Measurements from ENCODE around the gene C9orf72. TPM values are rescaled to one million over a fixed set of nuclear protein-coding genes. Genes with fewer than 3 reads are reported as not detected.

Gene C9orf72
- total and polyA plus RNA-seq, 2 of the 4 experiments (the other 2 are of a cell fraction): 2.0 to 3.4 TPM

GRCh38 chr9:27518809-27519208 is 54.5 kb downstream of the C9orf72 start:
- Histone ChIP-seq H3K4ac (ENCODE audit: low read depth, low read length) (no peak overlapping the region), H4K91ac (ENCODE audit: insufficient read depth, low read depth, low read length) (no peak overlapping the region), H3K4me3 (ENCODE audit: insufficient read depth, low read depth, low read length) (no peak overlapping the region), H3K14ac (replicated peaks; ENCODE audit: low read depth, low read length) (no peak overlapping the region), H2AFZ (replicated peaks; ENCODE audit: low read length, poor library complexity) (no peak overlapping the region), H3K79me1 (ENCODE audit: low read depth in 1 of 2, low read length in 2 of 2) (no peaks in the 10 kb centered on the region), H2BK120ac (ENCODE audit: low read depth, low read length) (no peak overlapping the region), H3K36me3 (ENCODE audit: control insufficient read depth, insufficient read depth, low read length) (no peaks in the 10 kb centered on the region), H2BK20ac (ENCODE audit: low read depth, low read length) (no peak overlapping the region), H3K9me3 (ENCODE audit: control insufficient read depth, insufficient read depth, low read length) (no peaks in the 10 kb centered on the region), H3K4me2 (ENCODE audit: low read depth, low read length) (no peak overlapping the region), H3K23ac (ENCODE audit: low read depth, low read length) (no peak overlapping the region), H3K56ac (ENCODE audit: extremely low read depth, insufficient read depth, low read length) (no peak overlapping the region), H3K27me3 (ENCODE audit: control insufficient read depth, insufficient read depth, low read length) (no peaks in the 10 kb centered on the region; the same call in none of the 2 replicates), H3K27ac (ENCODE audit: insufficient read depth, low read length) (no peak overlapping the region), H4K5ac (ENCODE audit: low read depth, low read length) (no peak overlapping the region), H2AK5ac (ENCODE audit: low read depth, low read length) (no peak overlapping the region), H4K20me1 (ENCODE audit: insufficient read depth, low read length) (no peaks in the 10 kb centered on the region), H2BK5ac (ENCODE audit: low read depth, low read length, poor library complexity, severe bottlenecking) (no peak overlapping the region), H2BK15ac (ENCODE audit: low read depth, low read length) (no peak overlapping the region), H2AK9ac (replicated peaks; ENCODE audit: low read depth, low read length, poor library complexity) (no peak overlapping the region), H3K4me1 (ENCODE audit: control insufficient read depth, insufficient read depth, low read length) (no peaks in the 10 kb centered on the region), H4K8ac (ENCODE audit: low read depth in 2 of 2, low read length in 2 of 2) (no peak overlapping the region), H3K9me1 (ENCODE audit: insufficient read depth, low read length) (no peaks in the 10 kb centered on the region), H3K9ac (ENCODE audit: low read depth, low read length) (no peak overlapping the region), H3K18ac (ENCODE audit: low read depth, low read length) (no peak overlapping the region)
- intact Hi-C loops (cut with micrococcal nuclease) (no loop called here), dilution Hi-C loops (cut with HindIII; ENCODE audit: low sequenced_read_pairs, unreplicated experiment) (no loop called here), in situ Hi-C loops (cut with MboI; ENCODE audit: low sequenced_read_pairs) (no loop called here)
- POLR2A ChIA-PET (ENCODE audit: unreplicated experiment): no interaction called here
- no CpG with 5 or more reads among the region's 4 CpGs for WGBS, 2 experiments (ENCODE audit: extremely low coverage in 2 of 2, insufficient read length in 1 of 2)
- TF ChIP-seq NFE2L2 (IDR thresholded peaks at IDR 0.05; ENCODE audit: low read depth, low read length) (no peak), BHLHE40 (IDR thresholded peaks at IDR 0.05; ENCODE audit: low read depth, low read length) (no peak)
- BruUV-seq (replicated peaks): no TSS peak
- DNase-seq (no peak), ATAC-seq (ENCODE audit: low read depth) (no peak)
- CTCF ChIA-PET: interaction anchor here (1.0 kb wide), 1 partner anchor 29 kb away, joined by 7 read pairs; no protein-coding TSS in a partner anchor
